H1 (cell line): ENCODE data around the gene SPRR1A. TPM values are rescaled to one million over a fixed set of nuclear protein-coding genes. Genes with fewer than 3 reads are reported as not detected.

Source experiments
- CTCF ChIA-PET: fragments of 300-600 bp; sonication (Branson Sonifier 250); formaldehyde crosslinking; loops from one replicate; lab custom pipeline; 2021; ENCODE audit not compliant: partially characterized antibody; lab: Charles Lee
- POLR2A ChIA-PET: fragments of 300-600 bp; sonication (Branson Sonifier 250); formaldehyde crosslinking; loops from one replicate; lab custom pipeline; 2021; ENCODE audit warnings: inconsistent platforms; ENCODE audit not compliant: partially characterized antibody; lab: Charles Lee
- DNase-seq, 2 experiments: peaks; one replicate each; pipeline versions ENCODE4 v3.0.0 to v3.0.0-alpha.2; 2010 to 2022; ENCODE audit warnings: low spot score in 2 of 2, low read depth in 1 of 2, mixed read lengths in 1 of 2
- FAIRE-seq: peaks from 2 replicates; lab custom pipeline; 2011; peaks lifted over from hg19 to GRCh38; lab: Jason Lieb, UNC
- H2AFZ ChIP-seq: 2 replicates; pipeline ENCODE4 v1.8.1; 2012; ENCODE audit warnings: low read length, inconsistent platforms
- H2AK5ac ChIP-seq: 2 replicates; pipeline ENCODE4 v1.6.1; 2013; ENCODE audit warnings: low read depth, low read length
- H2BK120ac ChIP-seq: replicated peaks from 2 replicates; pipeline ENCODE3; 2013; ENCODE audit warnings: low read depth, low read length, inconsistent platforms
- H2BK12ac ChIP-seq: 2 replicates; pipeline ENCODE4 v1.6.1; 2013; ENCODE audit warnings: low read depth, low read length
- H2BK15ac ChIP-seq: 2 replicates; pipeline ENCODE4 v1.6.1; 2013; ENCODE audit warnings: low read length
- H2BK20ac ChIP-seq: 2 replicates; pipeline ENCODE4 v1.6.1; 2013; ENCODE audit warnings: low read length
- H2BK5ac ChIP-seq: 2 replicates; pipeline ENCODE4 v1.6.1; 2013; ENCODE audit warnings: low read depth, low read length
- H3K14ac ChIP-seq: 2 replicates; pipeline ENCODE4 v1.6.1; 2013; ENCODE audit warnings: inconsistent platforms; ENCODE audit not compliant: insufficient read length
- H3K18ac ChIP-seq: 2 replicates; pipeline ENCODE4 v1.6.1; 2013; ENCODE audit warnings: low read length; ENCODE audit errors: extremely low read depth
- H3K23ac ChIP-seq: 2 replicates; pipeline ENCODE4 v1.6.1; 2013; ENCODE audit warnings: inconsistent platforms; ENCODE audit not compliant: insufficient read length
- H3K23me2 ChIP-seq: 2 replicates; pipeline ENCODE4 v1.6.1; 2013; ENCODE audit warnings: low read depth, low read length
- H3K27ac ChIP-seq: 2 replicates; pipeline ENCODE4 v1.6.1; 2011; ENCODE audit warnings: low read depth, low read length, inconsistent platforms
- H3K27me3 ChIP-seq, 4 experiments: replicated peaks in 1 of 4; 1 replicate in 1 of 4; 2 replicates in 3 of 4; pipeline versions ENCODE4 v1.6.1 to v1.8.1; 2011 to 2013; ENCODE audit warnings: low read length in 3 of 4, mild to moderate bottlenecking in 3 of 4, inconsistent platforms in 2 of 4, mixed read lengths in 2 of 4, moderate library complexity in 1 of 4; ENCODE audit not compliant: control insufficient read depth in 3 of 4, insufficient read depth in 3 of 4; ENCODE audit errors: extremely low read depth in 1 of 4
- H3K36me3 ChIP-seq, 4 experiments: 2 replicates each; pipeline versions ENCODE4 v1.6.1 to v1.8.1; 2011 to 2013; ENCODE audit warnings: mild to moderate bottlenecking in 4 of 4, low read length in 3 of 4, moderate library complexity in 2 of 4, control low read depth in 1 of 4, inconsistent platforms in 1 of 4; ENCODE audit not compliant: insufficient read depth in 4 of 4, control insufficient read depth in 2 of 4
- H3K4ac ChIP-seq: replicated peaks from 2 replicates; pipeline ENCODE3; 2013; ENCODE audit warnings: low read length, low read depth, mixed read lengths, inconsistent platforms; ENCODE audit not compliant: insufficient read length
- H3K4me1 ChIP-seq, 4 experiments: replicated peaks in 1 of 4; 1 replicate in 1 of 4; 2 replicates in 3 of 4; pipeline versions ENCODE4 v1.6.1 to v1.8.1; 2011 to 2013; ENCODE audit warnings: low read length in 3 of 4, inconsistent platforms in 2 of 4, mixed read lengths in 1 of 4; ENCODE audit not compliant: insufficient read depth in 4 of 4, control insufficient read depth in 3 of 4
- H3K4me2 ChIP-seq, 2 experiments: 2 replicates each; pipeline versions ENCODE4 v1.6.1 to v1.8.1; 2011 to 2013; ENCODE audit warnings: low read depth in 2 of 2, low read length in 2 of 2, control low read depth in 1 of 2, inconsistent platforms in 1 of 2, mild to moderate bottlenecking in 1 of 2; ENCODE audit not compliant: insufficient read depth in 1 of 2
- H3K4me3 ChIP-seq, 4 experiments: fragments of 200-600, 300-600 bp in 1 of 4; sonication (generic), shearing (Covaris generic), sonication (Bioruptor Twin) in 1 of 4; 2 replicates each; pipeline versions ENCODE4 v1.5.1 to v1.8.1; 2011 to 2016; ENCODE audit warnings: low read length in 4 of 4, low read depth in 3 of 4, control low read depth in 2 of 4, inconsistent platforms in 2 of 4, mild to moderate bottlenecking in 2 of 4, mixed read lengths in 1 of 4, moderate library complexity in 1 of 4; ENCODE audit not compliant: insufficient read depth in 2 of 4; ENCODE audit errors: extremely low read depth in 1 of 4
- H3K56ac ChIP-seq: replicated peaks from 2 replicates; pipeline ENCODE3; 2013; ENCODE audit warnings: low read depth, mild to moderate bottlenecking, mixed read lengths, low read length, inconsistent platforms; ENCODE audit not compliant: insufficient read length
- H3K79me1 ChIP-seq: 2 replicates; pipeline ENCODE4 v1.6.1; 2013; ENCODE audit warnings: low read depth, low read length, control low read depth
- H3K79me2 ChIP-seq, 2 experiments: 2 replicates each; pipeline versions ENCODE4 v1.6.1 to v1.8.1; 2012 to 2013; ENCODE audit warnings: low read length in 2 of 2, mild to moderate bottlenecking in 2 of 2, inconsistent platforms in 1 of 2; ENCODE audit not compliant: insufficient read depth in 2 of 2, control insufficient read depth in 1 of 2
- H3K9ac ChIP-seq, 4 experiments: replicated peaks in 1 of 4; 1 replicate in 1 of 4; 2 replicates in 3 of 4; pipeline versions ENCODE4 v1.6.1 to v1.8.1; 2011 to 2013; ENCODE audit warnings: low read depth in 3 of 4, low read length in 3 of 4, control low read depth in 2 of 4, mild to moderate bottlenecking in 2 of 4, moderate library complexity in 2 of 4, inconsistent platforms in 1 of 4; ENCODE audit errors: extremely low read depth in 1 of 4
- H3K9me3 ChIP-seq, 2 experiments: 2 replicates each; pipeline versions ENCODE4 v1.6.1 to v1.8.1; 2012 to 2013; ENCODE audit warnings: mild to moderate bottlenecking in 2 of 2, moderate library complexity in 2 of 2, control low read depth in 1 of 2, inconsistent platforms in 1 of 2, low read depth in 1 of 2, low read length in 1 of 2, mixed read lengths in 1 of 2; ENCODE audit not compliant: insufficient read depth in 2 of 2
- H4K20me1 ChIP-seq, 2 experiments: replicated peaks in 1 of 2; 2 replicates each; pipeline versions ENCODE3 to v1.8.1; 2011 to 2013; ENCODE audit warnings: inconsistent platforms in 2 of 2, low read length in 2 of 2, mild to moderate bottlenecking in 1 of 2; ENCODE audit not compliant: insufficient read depth in 2 of 2, control insufficient read depth in 1 of 2
- H4K5ac ChIP-seq: 2 replicates; pipeline ENCODE4 v1.6.1; 2013; ENCODE audit warnings: low read length, low read depth, mixed read lengths, inconsistent platforms; ENCODE audit not compliant: insufficient read length
- H4K8ac ChIP-seq: 2 replicates; pipeline ENCODE4 v1.8.0; 2013; ENCODE audit warnings: mild to moderate bottlenecking, moderate library complexity, low read length, inconsistent platforms; ENCODE audit not compliant: insufficient read depth; ENCODE audit errors: extremely low read depth
- H4K91ac ChIP-seq: replicated peaks from 2 replicates; pipeline ENCODE3; 2013; ENCODE audit warnings: low read length, mixed read lengths, inconsistent platforms; ENCODE audit not compliant: insufficient read length
- BACH1 ChIP-seq: IDR thresholded peaks from 2 replicates; pipeline ENCODE4 v1.6.1; 2012; ENCODE audit warnings: low read length, improper control_type of control experiment
- CTCF ChIP-seq, 3 experiments: IDR thresholded peaks; 1 replicate in 2 of 3; 2 replicates in 1 of 3; pipeline versions ENCODE4 v1.5.1 to v1.6.1; 2011; ENCODE audit warnings: low read length in 3 of 3, mild to moderate bottlenecking in 3 of 3, inconsistent platforms in 2 of 3, low read depth in 1 of 3, moderate library complexity in 1 of 3; ENCODE audit not compliant: insufficient read depth in 1 of 3; ENCODE audit errors: control extremely low read depth in 1 of 3
- RAD21 ChIP-seq, 2 experiments: IDR thresholded peaks in 1 of 2; conservative IDR thresholded peaks in 1 of 2; 2 replicates each; pipeline ENCODE4 v1.6.1; 2011; ENCODE audit warnings: low read depth in 2 of 2, low read length in 2 of 2, improper control_type of control experiment in 1 of 2, inconsistent platforms in 1 of 2, mild to moderate bottlenecking in 1 of 2, moderate library complexity in 1 of 2
- WGBS, 2 experiments: shearing (Covaris generic) in 1 of 2; methylation state at CpG; one replicate each; pipeline versions ENCODE4 v1.1.6 to v1.1.7; 2013 to 2015; ENCODE audit warnings: low lambda C conversion rate in 2 of 2, mixed read lengths in 2 of 2, inconsistent platforms in 1 of 2, low coverage in 1 of 2, missing lambda C conversion rate in 1 of 2; ENCODE audit not compliant: insufficient replicate concordance in 2 of 2, insufficient coverage in 1 of 2, insufficient read length in 1 of 2; ENCODE audit errors: extremely low coverage in 1 of 2, missing lambda C conversion rate in 1 of 2; 5-methylcytosine and 5-hydroxymethylcytosine counted together
- polyA plus RNA-seq, 7 experiments: library from polyadenylated mRNA; depleted of rRNA in 3 of 7; stranded (reverse) in 5 of 7; unstranded in 2 of 7; fragments of >200 nt in 5 of 7; fragments of 200-250 nt in 2 of 7; gene quantifications; 1 replicate in 5 of 7; 2 replicates in 1 of 7; 4 replicates in 1 of 7; pipeline versions ENCODE4 v1.2.1 to v1.2.3, GENCODE V29; 2011 to 2013; ENCODE audit warnings: missing spikeins in 2 of 7, mixed read lengths in 2 of 7
- total RNA-seq: library from RNA; stranded (reverse); fragmentation: NEBNext Ultra II Directional; extraction: Animal tissue kit (Norgen Biotek cat#: 25700); gene quantifications from 2 replicates; pipeline ENCODE4 v1.2.1, GENCODE V29; 2021
- TF ChIP-seq, protein P1 (sequence below): IDR thresholded peaks from 2 replicates; pipeline ENCODE4 v1.6.1; 2012; ENCODE audit warnings: inconsistent platforms

The SPRR1A gene
- total and polyA plus RNA-seq, 2 of the 8 experiments (the other 6 are each of a cell fraction or from before 2014, with no cell fraction given): not detected

DNA sequence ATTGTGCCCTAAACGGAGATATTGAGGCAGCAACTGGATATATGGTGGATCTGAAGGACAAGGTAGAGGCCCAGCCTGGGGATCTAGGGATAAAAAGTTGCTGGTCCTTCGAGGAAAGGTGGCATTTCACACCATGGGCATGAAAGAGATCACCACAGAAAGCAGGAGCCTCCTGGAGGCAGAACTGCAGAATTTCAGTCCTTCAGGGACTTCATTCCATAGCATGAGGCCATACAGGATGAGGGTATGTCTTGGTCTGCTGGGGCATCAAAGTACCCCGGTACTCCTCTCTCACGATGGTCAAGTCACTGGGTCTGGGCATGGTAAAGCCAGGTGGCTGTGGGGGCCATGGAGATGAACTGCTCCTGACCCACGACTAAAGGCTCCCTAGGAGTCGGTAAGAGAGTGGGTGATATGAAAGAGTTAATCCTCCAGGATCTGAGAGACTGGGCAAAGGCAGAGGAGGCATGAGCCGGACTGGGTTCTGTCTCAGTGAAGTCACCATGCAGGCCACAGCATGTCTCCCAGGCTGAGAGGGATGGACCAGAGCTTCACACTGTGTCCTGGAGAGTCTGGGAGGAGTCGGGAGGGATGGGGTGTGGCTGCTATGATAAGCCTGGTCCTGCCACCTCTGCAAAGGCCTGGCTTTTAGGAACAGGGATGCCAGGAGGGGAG is 42.7 kb upstream of the SPRR1A start:
- ChIA-PET CTCF (no interaction called here), POLR2A (no interaction called here)
- Histone ChIP-seq H3K56ac (no peak overlapping the region), H2AFZ (no peak overlapping the region), H4K91ac (no peak overlapping the region), H4K5ac (no peak overlapping the region), H3K18ac (no peak overlapping the region), H2BK12ac (no peak overlapping the region), H3K4me2 (no peak overlapping the region), H2BK15ac (no peak overlapping the region), H3K9ac (no peak overlapping the region), H3K79me2 (no peaks in the 10 kb centered on the region), H3K14ac (no peak overlapping the region), H2BK120ac (no peak overlapping the region)
- FAIRE-seq: no peak
- WGBS, 2 experiments: 80% methylated on average over 8 of the region's 8 CpGs; no CpG with 5 or more reads in 1 of the 2 experiments
- peak in 1 of 2 experiments; percentile 24; a peak in 1 of 4 replicates for TF ChIP-seq RAD21 (IDR thresholded peaks at IDR 0.05 in 1 of 2, conservative IDR thresholded peaks at IDR 0.05 in 1 of 2; ENCODE audit: low read depth in 2 of 2, low read length in 2 of 2)
- TF ChIP-seq BACH1: no peak
- peak in 1 of 3 experiments; percentile 44; a peak in 1 of 4 replicates for TF ChIP-seq CTCF (IDR thresholded peaks at IDR 0.05; ENCODE audit: control extremely low read depth in 1 of 3, insufficient read depth in 1 of 3, low read depth in 1 of 3, low read length in 3 of 3)
- TF ChIP-seq, protein P1, sequence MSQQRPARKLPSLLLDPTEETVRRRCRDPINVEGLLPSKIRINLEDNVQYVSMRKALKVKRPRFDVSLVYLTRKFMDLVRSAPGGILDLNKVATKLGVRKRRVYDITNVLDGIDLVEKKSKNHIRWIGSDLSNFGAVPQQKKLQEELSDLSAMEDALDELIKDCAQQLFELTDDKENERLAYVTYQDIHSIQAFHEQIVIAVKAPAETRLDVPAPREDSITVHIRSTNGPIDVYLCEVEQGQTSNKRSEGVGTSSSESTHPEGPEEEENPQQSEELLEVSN: peak; percentile 29; the same call in 1 of the 2 replicates
- TF ChIP-seq, all 59 proteins: peak for 3
- Histone ChIP-seq H3K4ac (no peak overlapping the region), H3K27ac (no peak overlapping the region), H3K23me2 (no peaks in the 10 kb centered on the region; the same call in 1 of the 2 replicates), H3K79me1 (no peaks in the 10 kb centered on the region), H3K36me3 (no peaks in the 10 kb centered on the region), H2BK20ac (no peak overlapping the region), H3K27me3 (no peaks in the 10 kb centered on the region), H4K20me1 (no peaks in the 10 kb centered on the region), H3K4me3 (no peak overlapping the region), H2AK5ac (no peak overlapping the region), H3K9me3 (no peaks in the 10 kb centered on the region), H3K4me1 (no peaks in the 10 kb centered on the region), H4K8ac (no peak overlapping the region), H2BK5ac (no peak overlapping the region), H3K23ac (no peak overlapping the region)
- no peak for DNase-seq
